Measurements from ENCODE around the gene TMEM141.
"Not testable (repeated sequence)": the region's sequence is repeated elsewhere in the genome, so short reads cannot be mapped to it uniquely, and the experiment has no call there.

TMEM141 gene

DNA sequence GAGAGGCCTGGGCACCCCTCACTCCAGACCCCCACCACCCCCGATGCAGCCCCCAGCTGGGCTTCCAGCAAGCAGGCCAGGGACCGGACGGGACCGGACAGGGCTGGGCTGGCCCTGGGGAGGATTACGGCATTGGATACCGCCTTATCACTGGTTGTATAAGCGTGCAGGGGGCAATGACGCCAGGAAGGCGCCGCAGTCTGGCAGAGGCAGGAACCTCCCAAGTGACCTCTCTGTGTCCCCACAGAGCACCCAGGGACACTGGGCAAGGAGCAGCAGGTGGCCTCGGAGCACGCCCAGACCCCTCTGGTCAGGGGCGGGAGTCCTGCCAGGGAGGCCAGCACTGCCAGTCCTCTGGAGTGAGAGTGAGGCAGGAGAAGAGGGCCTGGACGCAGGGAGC, 26.1 kb upstream of the TMEM141 start:
- TF ChIP-seq CTCF (IDR thresholded peaks at IDR 0.05; ENCODE audit: low read length, missing control alignments), result no peak
- no peak overlapping the region for H3K4me3 ChIP-seq (replicated peaks; ENCODE audit: low read depth, low read length)
- no peak for DNase-seq (ENCODE audit: low read depth)

DNA sequence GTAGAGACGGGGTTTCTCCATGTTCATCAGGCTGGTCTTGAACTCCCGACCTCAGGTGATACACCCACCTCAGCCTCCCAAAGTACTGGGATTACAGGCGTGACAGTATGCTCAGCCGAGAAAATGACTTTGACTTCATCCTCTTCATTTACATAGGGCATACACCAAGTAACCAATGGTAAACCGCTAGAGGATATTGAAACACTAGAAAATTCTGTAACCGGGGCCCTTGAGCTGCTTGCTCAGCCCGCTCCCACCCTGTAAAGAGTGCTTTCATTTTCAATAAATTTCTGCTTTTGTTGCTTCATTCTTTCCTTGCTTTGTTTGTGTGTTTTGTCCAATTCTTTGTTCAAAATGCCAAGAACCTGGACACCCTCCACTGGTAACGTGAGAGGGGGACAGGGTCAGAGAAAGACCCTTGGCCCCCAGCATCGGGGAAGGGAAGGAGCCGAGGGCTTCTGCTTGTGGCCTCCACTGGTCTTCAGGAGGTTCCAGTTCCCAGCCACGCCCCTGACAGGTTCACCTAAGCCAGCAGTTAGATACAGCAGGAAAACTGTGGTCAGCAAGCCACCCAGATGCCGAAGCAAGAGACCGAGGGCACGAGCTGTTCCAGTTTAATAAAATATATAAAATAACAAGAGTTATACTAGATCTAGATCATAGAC, 25.3 kb upstream of the TMEM141 start:
- H3K4me3 ChIP-seq (replicated peaks; ENCODE audit: low read depth, low read length); DNase-seq (ENCODE audit: low read depth): not testable (repeated sequence)

GRCh38 chr9:136766410-136767120, 24.6 kb upstream of the TMEM141 start:
- peak; percentile 18 for TF ChIP-seq CTCF (IDR thresholded peaks at IDR 0.05; ENCODE audit: low read length, missing control alignments)
- not testable (repeated sequence) for H3K4me3 ChIP-seq (replicated peaks; ENCODE audit: low read depth, low read length)
- peak; percentile 60 for DNase-seq (ENCODE audit: low read depth)

- H3K4me3 ChIP-seq (replicated peaks; ENCODE audit: low read depth, low read length), result no peak overlapping the region
- no peak for DNase-seq (ENCODE audit: low read depth)
- TF ChIP-seq CTCF (IDR thresholded peaks at IDR 0.05; ENCODE audit: low read length, missing control alignments), result peak; percentile 55
These were observed 21.4 kb upstream of the TMEM141 start for GRCh38 chr9:136769710-136770191.

- DNase-seq (ENCODE audit: low read depth), result no peak
- H3K4me3 ChIP-seq (replicated peaks; ENCODE audit: low read depth, low read length), result no peak overlapping the region
- no peak for TF ChIP-seq CTCF (IDR thresholded peaks at IDR 0.05; ENCODE audit: low read length, missing control alignments)
These were observed 19.2 kb upstream of the TMEM141 start for GRCh38 chr9:136771907-136772415.

DNA sequence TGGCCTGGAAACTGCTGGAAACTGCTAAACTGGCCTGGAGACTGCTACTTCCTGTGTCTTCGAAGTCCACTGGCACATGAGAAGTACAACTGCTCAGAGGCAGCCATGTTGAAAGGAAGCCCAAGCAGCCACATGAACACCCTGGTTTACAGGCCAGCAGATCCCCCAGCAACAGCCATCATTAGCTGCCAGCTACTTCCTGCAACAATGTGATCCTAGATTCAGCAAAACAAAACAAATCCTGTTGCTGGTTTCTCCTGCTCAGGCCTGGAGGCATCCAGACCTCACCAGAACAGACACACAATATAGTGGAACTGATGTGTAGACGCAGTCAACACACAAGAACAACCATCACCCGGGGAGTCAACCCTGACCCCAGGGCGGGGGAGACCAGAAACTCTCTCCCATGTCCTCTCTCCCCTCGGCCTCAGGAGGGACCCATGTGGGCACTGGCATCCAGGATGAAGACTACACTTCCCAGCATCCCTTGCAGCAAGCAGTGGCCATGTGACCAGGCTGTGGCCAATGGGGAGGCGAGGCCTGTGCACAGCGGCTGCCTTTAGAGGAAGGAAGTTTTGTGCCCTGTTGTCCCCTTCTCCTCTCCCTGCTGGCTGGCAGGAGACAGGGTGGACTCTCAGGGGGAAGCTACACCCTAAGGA, 17.6 kb upstream of the TMEM141 start:
- H3K4me3 ChIP-seq (replicated peaks; ENCODE audit: low read depth, low read length), result no peak overlapping the region
- TF ChIP-seq CTCF (IDR thresholded peaks at IDR 0.05; ENCODE audit: low read length, missing control alignments), result no peak
- no peak for DNase-seq (ENCODE audit: low read depth)

- no peak for DNase-seq (ENCODE audit: low read depth)
- H3K4me3 ChIP-seq (replicated peaks; ENCODE audit: low read depth, low read length), result no peak overlapping the region
- no peak for TF ChIP-seq CTCF (IDR thresholded peaks at IDR 0.05; ENCODE audit: low read length, missing control alignments)
These were observed 16.6 kb upstream of the TMEM141 start for GRCh38 chr9:136774416-136775045.
